ENCODE measurements around the gene PHPT1. TPM values are rescaled to one million over a fixed set of nuclear protein-coding genes. Genes with fewer than 3 reads are reported as not detected.

The PHPT1 gene
- total RNA-seq, 2 donors from 2014 or later, result 37.5 to 92.1 TPM

GRCh38 chr9:136854113-136854841 is 5.1 kb downstream of the PHPT1 start:
- DNase-seq (ENCODE audit: low spot score), result no peak
- H3K4me1 ChIP-seq (ENCODE audit: control insufficient read depth in 1 of 2, low read depth in 2 of 2), result peaks cover 6 to 23% of the 10 kb centered on the region in 2 donors
- TF ChIP-seq CTCF (IDR thresholded peaks at IDR 0.05), result no peak
- ATAC-seq (ENCODE audit: insufficient number of reproducible peaks, low FRiP score, low read depth), result no peak
- H3K4me3 ChIP-seq, result no peak overlapping the region
- H3K9me3 ChIP-seq, result no peaks in the 10 kb centered on the region
- no peak overlapping the region for H3K27ac ChIP-seq
- H3K27me3 ChIP-seq (replicated peaks; ENCODE audit: insufficient read depth), result no peaks in the 10 kb centered on the region
- no peaks in the 10 kb centered on the region for H3K36me3 ChIP-seq

- DNase-seq (ENCODE audit: low spot score), result no peak
These were observed 5.7 kb downstream of the PHPT1 start for GRCh38 chr9:136854842-136855460.

GRCh38 chr9:136855461-136856078 is 6.4 kb downstream of the PHPT1 start:
- no peak for ATAC-seq (ENCODE audit: insufficient number of reproducible peaks, low FRiP score, low read depth)
- no peak for DNase-seq (ENCODE audit: low spot score)
- no peaks in the 10 kb centered on the region for H3K36me3 ChIP-seq
- no peak overlapping the region for H3K4me3 ChIP-seq
- no peaks in the 10 kb centered on the region for H3K9me3 ChIP-seq
- no peak overlapping the region for H3K27ac ChIP-seq
- H3K27me3 ChIP-seq (replicated peaks; ENCODE audit: insufficient read depth), result no peaks in the 10 kb centered on the region
- no peak for TF ChIP-seq CTCF (IDR thresholded peaks at IDR 0.05)
- peaks cover 0 to 23% of the 10 kb centered on the region in 2 donors for H3K4me1 ChIP-seq (ENCODE audit: control insufficient read depth in 1 of 2, low read depth in 2 of 2)

More at GRCh38 chr9:136854842-136855460, 5.7 kb downstream of the PHPT1 start:
- no peak overlapping the region for H3K4me3 ChIP-seq
- no peak for ATAC-seq (ENCODE audit: insufficient number of reproducible peaks, low FRiP score, low read depth)
- no peaks in the 10 kb centered on the region for H3K9me3 ChIP-seq
- no peaks in the 10 kb centered on the region for H3K27me3 ChIP-seq (replicated peaks; ENCODE audit: insufficient read depth)
- H3K36me3 ChIP-seq, result no peaks in the 10 kb centered on the region
- no peak overlapping the region for H3K27ac ChIP-seq
- no peak for TF ChIP-seq CTCF (IDR thresholded peaks at IDR 0.05)
- peaks cover 3 to 26% of the 10 kb centered on the region in 2 donors for H3K4me1 ChIP-seq (ENCODE audit: control insufficient read depth in 1 of 2, low read depth in 2 of 2)

- Histone ChIP-seq H3K27me3 (replicated peaks; ENCODE audit: insufficient read depth) (no peaks in the 10 kb centered on the region), H3K27ac (no peak overlapping the region), H3K4me3 (no peak overlapping the region), H3K4me1 (ENCODE audit: control insufficient read depth in 1 of 2, low read depth in 2 of 2) (peaks cover 0 to 18% of the 10 kb centered on the region in 2 donors), H3K36me3 (no peaks in the 10 kb centered on the region), H3K9me3 (no peaks in the 10 kb centered on the region)
- no peak for TF ChIP-seq CTCF (IDR thresholded peaks at IDR 0.05)
- no peak for ATAC-seq (ENCODE audit: insufficient number of reproducible peaks, low FRiP score, low read depth)
- no peak for DNase-seq (ENCODE audit: low spot score)
These were observed 6.9 kb downstream of the PHPT1 start for GRCh38 chr9:136856079-136856476.

- Histone ChIP-seq H3K9me3 (no peaks in the 10 kb centered on the region), H3K4me1 (ENCODE audit: control insufficient read depth in 1 of 2, low read depth in 2 of 2) (peaks cover 0 to 18% of the 10 kb centered on the region in 2 donors), H3K4me3 (no peak overlapping the region), H3K36me3 (no peaks in the 10 kb centered on the region), H3K27me3 (replicated peaks; ENCODE audit: insufficient read depth) (no peaks in the 10 kb centered on the region), H3K27ac (no peak overlapping the region)
- TF ChIP-seq CTCF (IDR thresholded peaks at IDR 0.05), result no peak
- DNase-seq (ENCODE audit: low spot score) (no peak), ATAC-seq (ENCODE audit: insufficient number of reproducible peaks, low FRiP score, low read depth) (no peak)
These were observed 7.4 kb downstream of the PHPT1 start for GRCh38 chr9:136856541-136857141.

Data from thoracic aorta (tissue), 2 donors.